Endothelial cell of umbilical vein (primary cell): ENCODE results near the gene GGTA1. TPM values are rescaled to one million over a fixed set of nuclear protein-coding genes. Genes with fewer than 3 reads are reported as not detected.

Experiments
- BruUV-seq: library from RNA; stranded (reverse); fragments of 400-500 nt; replicated peaks from 2 replicates; lab custom pipeline; 2021; lab: Mats Ljungman, UMichigan
- CTCF ChIA-PET: fragments of 300-600, 350-600 bp; sonication (Branson Sonifier 250); formaldehyde crosslinking; loops from one replicate; lab custom pipeline; 2021; ENCODE audit warnings: antibody characterized with exemption, inconsistent platforms; lab: Charles Lee
- POLR2A ChIA-PET: fragments of 300-600, 350-600 bp; sonication (Branson Sonifier 250); formaldehyde crosslinking; loops from one replicate; lab custom pipeline; 2021; ENCODE audit warnings: antibody characterized with exemption, inconsistent platforms; lab: Charles Lee
- DNase-seq: peaks from one replicate; pipeline ENCODE4 v3.0.0-alpha.2; 2011; ENCODE audit warnings: low read depth, low spot score
- FAIRE-seq: peaks from 2 replicates; lab custom pipeline; 2011; peaks lifted over from hg19 to GRCh38; lab: Jason Lieb, UNC
- H2AFZ ChIP-seq: 2 replicates; pipeline ENCODE4 v1.6.0; 2012; ENCODE audit warnings: low read depth, low read length, control low read depth, inconsistent platforms
- H3K27ac ChIP-seq: 2 replicates; pipeline ENCODE4 v1.5.1; 2011; ENCODE audit warnings: low read depth, mild to moderate bottlenecking, control low read depth, low read length, moderate library complexity; ENCODE audit not compliant: insufficient read depth
- H3K27me3 ChIP-seq, 2 experiments: 2 replicates each; pipeline versions ENCODE4 v1.6.0 to v1.6.1; 2011; ENCODE audit warnings: low read length in 2 of 2, mixed read lengths in 1 of 2; ENCODE audit not compliant: control insufficient read depth in 2 of 2, insufficient read depth in 2 of 2
- H3K36me3 ChIP-seq, 2 experiments: 2 replicates in 1 of 2; 3 replicates in 1 of 2; pipeline ENCODE4 v1.5.1; 2011; ENCODE audit warnings: low read length in 2 of 2, mild to moderate bottlenecking in 1 of 2, moderate library complexity in 1 of 2; ENCODE audit not compliant: control insufficient read depth in 2 of 2, insufficient read depth in 2 of 2; ENCODE audit errors: extremely low read depth in 1 of 2
- H3K4me1 ChIP-seq: 3 replicates; pipeline ENCODE4 v1.5.1; 2011; ENCODE audit warnings: mild to moderate bottlenecking, low read length; ENCODE audit not compliant: control insufficient read depth, insufficient read depth; ENCODE audit errors: extremely low read depth
- H3K4me2 ChIP-seq: 2 replicates; pipeline ENCODE4 v1.6.1; 2011; ENCODE audit warnings: low read length, control low read depth, mixed read lengths; ENCODE audit not compliant: insufficient read depth
- H3K4me3 ChIP-seq, 3 experiments: fragments of 200-600 bp in 1 of 3; sonication (generic), shearing (Covaris generic) in 1 of 3; replicated peaks in 1 of 3; 2 replicates each; pipeline ENCODE4 v1.5.1; 2011 to 2016; ENCODE audit warnings: control low read depth in 3 of 3, low read length in 3 of 3, mild to moderate bottlenecking in 2 of 3, inconsistent platforms in 1 of 3, low read depth in 1 of 3, moderate library complexity in 1 of 3; ENCODE audit not compliant: insufficient read depth in 1 of 3
- H3K79me2 ChIP-seq: 2 replicates; pipeline ENCODE4 v1.6.0; 2012; ENCODE audit warnings: low read length, inconsistent platforms; ENCODE audit not compliant: control insufficient read depth, insufficient read depth
- H3K9ac ChIP-seq: replicated peaks from 2 replicates; pipeline ENCODE3; 2011; ENCODE audit warnings: low read length, control low read depth; ENCODE audit not compliant: insufficient read depth; ENCODE audit errors: extremely low read depth
- H3K9me1 ChIP-seq: replicated peaks from 3 replicates; pipeline ENCODE4 v1.6.0; 2011; ENCODE audit warnings: mild to moderate bottlenecking, low read length; ENCODE audit not compliant: control insufficient read depth, insufficient read depth; ENCODE audit errors: extremely low read depth
- H3K9me3 ChIP-seq: replicated peaks from 2 replicates; pipeline ENCODE4 v1.5.1; 2012; ENCODE audit warnings: low read length, inconsistent platforms; ENCODE audit not compliant: control insufficient read depth, insufficient read depth
- H4K20me1 ChIP-seq: replicated peaks from 2 replicates; pipeline ENCODE3; 2011; ENCODE audit warnings: mild to moderate bottlenecking, low read length; ENCODE audit not compliant: control insufficient read depth, insufficient read depth; ENCODE audit errors: extremely low read depth
- EZH2 ChIP-seq: IDR thresholded peaks from 2 replicates; pipeline ENCODE4 v1.6.1; 2012; ENCODE audit warnings: borderline replicate concordance, low read depth, mild to moderate bottlenecking, moderate library complexity, low read length, inconsistent platforms; ENCODE audit not compliant: severe bottlenecking
- FOS ChIP-seq: IDR thresholded peaks from 2 replicates; pipeline ENCODE4 v1.6.1; 2011; ENCODE audit warnings: mild to moderate bottlenecking, low read length, moderate library complexity, borderline replicate concordance; ENCODE audit not compliant: insufficient read depth
- GATA2 ChIP-seq: IDR thresholded peaks from 2 replicates; pipeline ENCODE4 v1.7.0; 2011; ENCODE audit warnings: low read depth, mild to moderate bottlenecking, moderate library complexity, mixed read lengths, low read length; ENCODE audit not compliant: insufficient read length, insufficient read depth
- JUN ChIP-seq: IDR thresholded peaks from 2 replicates; pipeline ENCODE4 v1.6.1; 2011; ENCODE audit warnings: borderline replicate concordance, low read depth; ENCODE audit not compliant: insufficient read length, insufficient read depth
- MAX ChIP-seq: IDR thresholded peaks from 2 replicates; pipeline ENCODE4 v1.6.1; 2011; ENCODE audit not compliant: insufficient read depth, insufficient read length
- MYC ChIP-seq: IDR thresholded peaks from one replicate; pipeline ENCODE4 v1.6.1; 2011; ENCODE audit warnings: mild to moderate bottlenecking, low read depth, low read length
- POLR2A ChIP-seq: IDR thresholded peaks from 2 replicates; pipeline ENCODE4 v1.6.1; 2012; ENCODE audit warnings: low read depth, mild to moderate bottlenecking, control low read depth, low read length
- POLR2AphosphoS5 ChIP-seq: IDR thresholded peaks from 2 replicates; pipeline ENCODE4 v1.6.1; 2012; ENCODE audit warnings: low read depth, mild to moderate bottlenecking, control low read depth, low read length, moderate library complexity; ENCODE audit not compliant: insufficient read depth
- dilution Hi-C: fragments of 300-500 bp; cut with MboI; formaldehyde crosslinking; loops from one replicate; pipeline ENCODE4 v1.15.0; 2019; ENCODE audit warnings: low sequenced_read_pairs; ENCODE audit not compliant: extremely low pct_ligation_motif_present
- intact Hi-C: fragments of 100-400 bp; cut with micrococcal nuclease; formaldehyde crosslinking; loops from one replicate; pipeline ENCODE4 v1.10.0; 2022
- polyA plus RNA-seq, 4 experiments: library from polyadenylated mRNA; depleted of rRNA in 3 of 4; stranded (reverse) in 3 of 4; unstranded in 1 of 4; fragments of >200 nt; gene quantifications; 2 replicates each; pipeline versions ENCODE4 v1.2.1 to v1.2.3, GENCODE V29; 2011 to 2012; ENCODE audit warnings: missing spikeins in 1 of 4
- total RNA-seq: library from RNA; stranded (reverse); gene quantifications from 2 replicates; pipeline ENCODE4 v1.2.3, GENCODE V29; 2021
- TF ChIP-seq, protein P1 (sequence below), 2 donors: IDR thresholded peaks; 1 replicate in 1 of 2; 2 replicates in 1 of 2; pipeline ENCODE4 v1.5.1; 2011; ENCODE audit warnings: low read length in 2 of 2, mild to moderate bottlenecking in 2 of 2, moderate library complexity in 2 of 2, control low read depth in 1 of 2, inconsistent platforms in 1 of 2, low read depth in 1 of 2; ENCODE audit not compliant: insufficient read depth in 1 of 2; ENCODE audit errors: extremely low read depth in 1 of 2

GGTA1 gene
- total and polyA plus RNA-seq, 2 donors (not counting 3 experiments of a cell fraction or from before 2014, with no cell fraction given): not detected

- no peak overlapping the region for H3K27ac ChIP-seq
- ChIA-PET POLR2A (no interaction called here), CTCF (interaction anchor here (1.1 to 1.7 kb wide), 2 partner anchors 10 kb away, joined by 3 to 7 read pairs; no protein-coding TSS in a partner anchor)
- FAIRE-seq (no peak), DNase-seq (no peak)
- H2AFZ ChIP-seq: no peak overlapping the region
- no peaks in the 10 kb centered on the region for H3K9me3 ChIP-seq
- no peak for TF ChIP-seq MAX
- TF ChIP-seq JUN: no peak
- no peak for TF ChIP-seq EZH2
- TF ChIP-seq, protein P1, sequence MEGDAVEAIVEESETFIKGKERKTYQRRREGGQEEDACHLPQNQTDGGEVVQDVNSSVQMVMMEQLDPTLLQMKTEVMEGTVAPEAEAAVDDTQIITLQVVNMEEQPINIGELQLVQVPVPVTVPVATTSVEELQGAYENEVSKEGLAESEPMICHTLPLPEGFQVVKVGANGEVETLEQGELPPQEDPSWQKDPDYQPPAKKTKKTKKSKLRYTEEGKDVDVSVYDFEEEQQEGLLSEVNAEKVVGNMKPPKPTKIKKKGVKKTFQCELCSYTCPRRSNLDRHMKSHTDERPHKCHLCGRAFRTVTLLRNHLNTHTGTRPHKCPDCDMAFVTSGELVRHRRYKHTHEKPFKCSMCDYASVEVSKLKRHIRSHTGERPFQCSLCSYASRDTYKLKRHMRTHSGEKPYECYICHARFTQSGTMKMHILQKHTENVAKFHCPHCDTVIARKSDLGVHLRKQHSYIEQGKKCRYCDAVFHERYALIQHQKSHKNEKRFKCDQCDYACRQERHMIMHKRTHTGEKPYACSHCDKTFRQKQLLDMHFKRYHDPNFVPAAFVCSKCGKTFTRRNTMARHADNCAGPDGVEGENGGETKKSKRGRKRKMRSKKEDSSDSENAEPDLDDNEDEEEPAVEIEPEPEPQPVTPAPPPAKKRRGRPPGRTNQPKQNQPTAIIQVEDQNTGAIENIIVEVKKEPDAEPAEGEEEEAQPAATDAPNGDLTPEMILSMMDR (IDR thresholded peaks at IDR 0.05; ENCODE audit: extremely low read depth in 1 of 2, insufficient read depth in 1 of 2, low read depth in 1 of 2, low read length in 2 of 2): no peak
- no peak for TF ChIP-seq MYC
- no peak for TF ChIP-seq GATA2
- TF ChIP-seq POLR2AphosphoS5: no peak
- no peak for TF ChIP-seq FOS
- no peak for TF ChIP-seq POLR2A
- H3K79me2 ChIP-seq: no peaks in the 10 kb centered on the region
- no peak overlapping the region for H3K4me3 ChIP-seq
- H3K27me3 ChIP-seq: peaks cover 6 to 11% of the 10 kb centered on the region in 2 experiments
- H3K9ac ChIP-seq: no peak overlapping the region
- no peak overlapping the region for H3K4me2 ChIP-seq
- no peaks in the 10 kb centered on the region for H4K20me1 ChIP-seq
- BruUV-seq: no TSS peak
- no peaks in the 10 kb centered on the region for H3K36me3 ChIP-seq
- intact Hi-C loops: no loop called here
- H3K9me1 ChIP-seq: no peaks in the 10 kb centered on the region
- no peaks in the 10 kb centered on the region for H3K4me1 ChIP-seq
- dilution Hi-C loops: no loop called here
These were observed 47.6 kb downstream of the GGTA1 start for GRCh38 chr9:121452085-121452484.
